Gastroesophageal sphincter (tissue), 4 donors: ENCODE measurements around the gene TRMT61A. TPM values are rescaled to one million over a fixed set of nuclear protein-coding genes. Genes with fewer than 3 reads are reported as not detected.

Experiments
- ATAC-seq: fragments of 150-250 bp; one replicate; pipeline ENCODE4 v1.9.1; 2016; ENCODE audit warnings: mild to moderate bottlenecking, moderate library complexity
- H3K27ac ChIP-seq, 4 donors: fragments of 200-600 bp; sonication (generic) in 3 of 4; 1 replicate in 3 of 4; 2 replicates in 1 of 4; pipeline ENCODE4 v1.5.1; 2016 to 2019
- H3K27me3 ChIP-seq: fragments of 200-600 bp; sonication (generic); one replicate; pipeline ENCODE4 v1.5.1; 2019
- H3K36me3 ChIP-seq, 2 donors: fragments of 200-600 bp; sonication (generic); one replicate each; pipeline ENCODE4 v1.5.1; 2019; ENCODE audit warnings: control low read depth in 1 of 2
- H3K4me1 ChIP-seq, 3 donors: fragments of 200-600 bp; sonication (generic); 1 replicate in 2 of 3; 2 replicates in 1 of 3; pipeline ENCODE4 v1.5.1; 2016 to 2019; ENCODE audit warnings: control low read depth in 2 of 3
- H3K4me3 ChIP-seq, 2 donors: fragments of 200-600 bp; sonication (generic); one replicate each; pipeline ENCODE4 v1.5.1; 2019; ENCODE audit warnings: mild to moderate bottlenecking in 1 of 2, moderate library complexity in 1 of 2
- H3K9me3 ChIP-seq, 3 donors: fragments of 200-600 bp; sonication (generic); one replicate each; pipeline ENCODE4 v1.5.1; 2017 to 2019; ENCODE audit warnings: control low read depth in 2 of 3
- CTCF ChIP-seq, 4 experiments: fragments of 200-600 bp in 2 of 4; fragments of 450-650 bp in 2 of 4; sonication (generic) in 1 of 4; IDR thresholded peaks; one replicate each; pipeline ENCODE4 v1.5.1; 2017 to 2019; ENCODE audit warnings: antibody characterized with exemption in 4 of 4, mild to moderate bottlenecking in 2 of 4, moderate library complexity in 2 of 4
- EP300 ChIP-seq: sonication (generic); formaldehyde crosslinking; IDR thresholded peaks from one replicate; pipeline ENCODE4 v1.6.1; 2017; ENCODE audit warnings: antibody characterized with exemption, mild to moderate bottlenecking
- POLR2A ChIP-seq, 2 donors: fragments of 450-650 bp; IDR thresholded peaks; one replicate each; pipeline ENCODE4 v1.6.1; 2017; ENCODE audit warnings: antibody characterized with exemption in 2 of 2, mild to moderate bottlenecking in 2 of 2, moderate library complexity in 1 of 2
- POLR2AphosphoS5 ChIP-seq: sonication (generic); formaldehyde crosslinking; IDR thresholded peaks from one replicate; pipeline ENCODE4 v1.6.1; 2017; ENCODE audit warnings: antibody characterized with exemption
- WGBS, 2 donors: methylation state at CpG; one replicate each; pipeline ENCODE4 v1.1.5; 2018; ENCODE audit warnings: low coverage in 1 of 2; 5-methylcytosine and 5-hydroxymethylcytosine counted together
- total RNA-seq, 4 donors: library from RNA; depleted of rRNA; stranded (reverse); fragments of >200 nt; gene quantifications; one replicate each; pipeline ENCODE4 v1.1.0, GENCODE V29; 2016

Gene TRMT61A
- total RNA-seq, 4 donors from 2014 or later = 22.5 to 45.2 (median 30.9) TPM

GRCh38 chr14:103537175-103537990, 8.4 kb downstream of the TRMT61A start:
- peaks cover 0 to 36% of the 10 kb centered on the region in 2 donors for H3K36me3 ChIP-seq
- H3K27me3 ChIP-seq = no peaks in the 10 kb centered on the region
- peaks cover 13 to 100% (median 72%) of the 10 kb centered on the region in 3 donors for H3K4me1 ChIP-seq
- peak overlapping the region; percentile 12 to 96 (median 94) for H3K27ac ChIP-seq
- no CpG with 5 or more reads among the region's 18 CpGs for WGBS, 2 donors
- no peak overlapping the region for H3K4me3 ChIP-seq
- H3K9me3 ChIP-seq = no peaks in the 10 kb centered on the region
- TF ChIP-seq POLR2A (IDR thresholded peaks at IDR 0.05) = no peak
- TF ChIP-seq EP300 = no peak
- no peak for TF ChIP-seq POLR2AphosphoS5
- no peak for TF ChIP-seq CTCF (IDR thresholded peaks at IDR 0.05)
- no peak for ATAC-seq

- Histone ChIP-seq H3K4me3 (no peak overlapping the region), H3K27ac (peak overlapping the region; percentile 49 to 96 (median 94)), H3K4me1 (peaks cover 24 to 100% (median 72%) of the 10 kb centered on the region in 3 donors), H3K36me3 (peaks cover 0 to 26% of the 10 kb centered on the region in 2 donors), H3K9me3 (no peaks in the 10 kb centered on the region), H3K27me3 (no peaks in the 10 kb centered on the region)
- WGBS, 2 donors = 40% methylated on average over 1 of the region's 30 CpGs; no CpG with 5 or more reads in 1 of the 2 donors
- TF ChIP-seq POLR2AphosphoS5 (no peak), POLR2A (IDR thresholded peaks at IDR 0.05) (no peak), EP300 (no peak), CTCF (IDR thresholded peaks at IDR 0.05) (peak in 1 of 4 experiments; percentile 3)
- no peak for ATAC-seq
These were observed 9.5 kb downstream of the TRMT61A start for GRCh38 chr14:103538291-103539055.

- peak overlapping the region; percentile 49 to 96 (median 94) for H3K27ac ChIP-seq
- peaks cover 31 to 100% (median 74%) of the 10 kb centered on the region in 3 donors for H3K4me1 ChIP-seq
- no peak for ATAC-seq
- no peaks in the 10 kb centered on the region for H3K27me3 ChIP-seq
- TF ChIP-seq POLR2AphosphoS5 (no peak), POLR2A (IDR thresholded peaks at IDR 0.05) (no peak), CTCF (IDR thresholded peaks at IDR 0.05) (no peak), EP300 (no peak)
- WGBS, 2 donors = 66 to 80% methylated on average over 12 to 13 of the region's 28 CpGs
- no peaks in the 10 kb centered on the region for H3K9me3 ChIP-seq
- no peak overlapping the region for H3K4me3 ChIP-seq
- peaks cover 0 to 19% of the 10 kb centered on the region in 2 donors for H3K36me3 ChIP-seq
These were observed 10.2 kb downstream of the TRMT61A start for GRCh38 chr14:103539056-103539825.

GRCh38 chr14:103540821-103541708, 12.1 kb downstream of the TRMT61A start:
- H3K4me3 ChIP-seq = no peak overlapping the region
- ATAC-seq = no peak
- TF ChIP-seq CTCF (IDR thresholded peaks at IDR 0.05) = no peak
- no peak for TF ChIP-seq EP300
- no peak for TF ChIP-seq POLR2AphosphoS5
- TF ChIP-seq POLR2A (IDR thresholded peaks at IDR 0.05) = no peak
- H3K9me3 ChIP-seq = no peaks in the 10 kb centered on the region
- H3K27ac ChIP-seq = peak overlapping the region; percentile 62 to 96 (median 92)
- H3K27me3 ChIP-seq = no peaks in the 10 kb centered on the region
- peaks cover 31 to 100% (median 70%) of the 10 kb centered on the region in 3 donors for H3K4me1 ChIP-seq
- 13 to 17% methylated on average over 1 to 3 of the region's 17 CpGs for WGBS, 2 donors
- peaks cover 0 to 1% of the 10 kb centered on the region in 2 donors for H3K36me3 ChIP-seq
